GM12874 (cell line): ENCODE measurements around the gene BRINP2.

Experiments used
- CTCF ChIP-seq: IDR thresholded peaks from 2 replicates; pipeline ENCODE4 v1.5.1; 2011; ENCODE audit warnings: low read depth, mild to moderate bottlenecking, control low read depth, low read length, moderate library complexity; ENCODE audit not compliant: insufficient read depth

BRINP2 gene

DNA sequence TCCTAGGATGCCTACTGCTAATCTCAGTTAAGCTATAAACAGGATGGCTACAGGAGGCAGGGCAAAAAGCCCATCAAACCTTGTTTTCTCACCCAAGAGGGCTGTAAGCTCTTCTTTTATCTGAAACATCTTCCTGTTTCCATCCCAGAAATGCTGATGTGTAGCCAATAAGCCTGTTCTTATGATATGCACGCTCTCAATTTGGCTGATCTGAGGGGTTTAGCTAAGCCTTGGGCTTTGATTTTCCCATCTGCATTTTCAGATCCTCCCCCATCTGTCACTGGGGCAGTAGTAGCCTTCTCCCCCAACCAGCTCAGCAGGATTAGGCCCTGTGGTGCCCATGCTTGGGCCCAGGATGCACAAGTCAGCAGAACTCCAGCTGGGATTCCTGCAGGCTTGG, 105.0 kb downstream of the BRINP2 start:
- no peak for TF ChIP-seq CTCF

DNA sequence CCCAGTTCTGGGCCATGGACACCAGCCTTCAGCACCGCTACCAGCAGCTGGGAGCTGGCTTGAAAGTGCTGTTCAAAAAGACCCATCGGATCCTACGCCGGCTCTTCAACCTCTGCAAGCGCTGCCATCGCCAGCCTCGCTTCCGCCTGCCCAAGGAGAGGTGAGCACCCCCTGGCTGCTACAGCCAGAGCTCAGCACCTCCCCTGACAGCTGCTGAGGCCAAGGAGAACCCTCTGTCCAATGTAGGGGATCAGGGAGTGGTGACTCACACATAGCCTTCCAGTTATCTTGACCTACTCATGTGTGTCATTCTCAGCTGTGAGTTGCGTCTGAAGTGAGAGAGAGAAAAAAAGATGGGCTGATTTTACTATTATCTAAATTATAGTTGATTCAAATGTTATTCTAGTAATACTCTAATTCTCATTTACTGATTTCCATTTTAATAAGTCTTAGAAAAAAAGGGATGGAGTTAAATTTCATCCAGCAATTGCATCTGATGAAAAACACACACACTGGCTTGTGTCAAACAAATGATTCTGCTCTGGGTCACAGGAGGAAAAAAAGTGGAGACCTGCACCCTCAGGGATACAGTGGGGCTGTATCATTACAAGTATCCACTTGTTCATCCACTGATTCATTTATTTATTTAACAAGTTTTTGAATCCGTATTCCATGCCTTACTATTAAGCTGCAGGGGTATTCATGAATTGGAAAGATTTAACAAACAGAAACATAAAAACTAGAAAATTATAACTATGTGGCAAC, 108.0 kb downstream of the BRINP2 start:
- TF ChIP-seq CTCF: no peak

GRCh38 chr1:177281901-177282300, 111.1 kb downstream of the BRINP2 start:
- TF ChIP-seq CTCF: no peak

DNA sequence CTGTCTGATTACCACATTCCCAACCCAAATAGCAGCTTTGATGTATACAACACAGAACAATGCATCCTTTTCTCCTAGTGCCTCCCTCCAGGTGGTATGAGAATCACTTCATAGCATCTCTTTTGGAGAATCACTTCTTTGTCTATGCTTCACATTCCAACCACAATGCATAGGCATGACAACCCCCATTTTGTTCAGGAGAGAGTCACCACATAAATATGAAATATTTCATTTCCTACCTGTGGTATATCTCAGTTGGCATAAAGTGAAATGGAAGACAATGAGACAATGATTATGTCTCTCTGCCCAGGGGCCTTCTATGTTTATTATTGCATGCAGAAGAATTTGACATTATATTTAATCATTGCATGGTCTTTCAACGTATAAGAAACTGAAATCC, 112.2 kb downstream of the BRINP2 start:
- no peak for TF ChIP-seq CTCF

DNA sequence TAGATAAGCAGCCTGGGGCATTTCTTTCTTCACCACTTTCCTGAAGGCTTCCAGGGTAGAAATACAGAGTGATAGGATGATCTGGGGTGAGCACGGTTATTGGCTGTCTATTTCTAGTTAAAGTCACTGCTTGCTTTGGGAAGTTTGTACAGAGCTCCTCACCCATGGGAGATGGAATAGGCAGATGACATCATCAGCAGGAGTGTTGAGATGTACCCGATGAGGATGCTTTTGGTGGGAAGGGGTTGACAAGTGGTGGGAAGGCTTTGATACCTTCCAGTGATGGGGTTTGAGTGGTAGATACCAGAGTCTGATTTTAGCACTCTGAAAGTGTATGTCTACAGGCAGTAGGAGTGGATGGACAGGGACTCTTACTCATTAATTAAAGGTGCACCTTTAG, 112.6 kb downstream of the BRINP2 start:
- TF ChIP-seq CTCF: no peak

GRCh38 chr1:177286396-177286795, 115.6 kb downstream of the BRINP2 start:
- no peak for TF ChIP-seq CTCF

GRCh38 chr1:177287270-177287669, 116.5 kb downstream of the BRINP2 start:
- TF ChIP-seq CTCF: no peak
